BLaER1 (cell line): Measurements from ENCODE around the gene ACSM5.
"Not testable (repeated sequence)": the region's sequence is repeated elsewhere in the genome, so short reads cannot be mapped to it uniquely, and the experiment has no call there.

Experiments used
- H3K27ac ChIP-seq: shearing (Covaris generic); formaldehyde crosslinking; 2 replicates; pipeline ENCODE4 v1.8.1; 2022
- H3K27me3 ChIP-seq: shearing (Covaris generic); formaldehyde crosslinking; 2 replicates; pipeline ENCODE4 v1.8.1; 2022
- H3K36me3 ChIP-seq: shearing (Covaris generic); formaldehyde crosslinking; 2 replicates; pipeline ENCODE4 v1.8.1; 2022
- H3K4me1 ChIP-seq: shearing (Covaris generic); formaldehyde crosslinking; 2 replicates; pipeline ENCODE4 v1.8.1; 2022
- H3K4me2 ChIP-seq: shearing (Covaris generic); formaldehyde crosslinking; 2 replicates; pipeline ENCODE4 v1.8.1; 2022
- H3K4me3 ChIP-seq: shearing (Covaris generic); formaldehyde crosslinking; 2 replicates; pipeline ENCODE4 v1.8.1; 2022
- H3K9ac ChIP-seq: shearing (Covaris generic); formaldehyde crosslinking; 2 replicates; pipeline ENCODE4 v1.8.1; 2022
- H3K9me3 ChIP-seq: shearing (Covaris generic); formaldehyde crosslinking; 2 replicates; pipeline ENCODE4 v1.8.1; 2022
- H4K20me1 ChIP-seq: shearing (Covaris generic); formaldehyde crosslinking; 2 replicates; pipeline ENCODE4 v1.8.1; 2022
- Cebpa-rat ChIP-seq: shearing (Covaris generic); IDR thresholded peaks from 2 replicates; pipeline ENCODE4 v1.8.1; 2022

The ACSM5 gene

DNA sequence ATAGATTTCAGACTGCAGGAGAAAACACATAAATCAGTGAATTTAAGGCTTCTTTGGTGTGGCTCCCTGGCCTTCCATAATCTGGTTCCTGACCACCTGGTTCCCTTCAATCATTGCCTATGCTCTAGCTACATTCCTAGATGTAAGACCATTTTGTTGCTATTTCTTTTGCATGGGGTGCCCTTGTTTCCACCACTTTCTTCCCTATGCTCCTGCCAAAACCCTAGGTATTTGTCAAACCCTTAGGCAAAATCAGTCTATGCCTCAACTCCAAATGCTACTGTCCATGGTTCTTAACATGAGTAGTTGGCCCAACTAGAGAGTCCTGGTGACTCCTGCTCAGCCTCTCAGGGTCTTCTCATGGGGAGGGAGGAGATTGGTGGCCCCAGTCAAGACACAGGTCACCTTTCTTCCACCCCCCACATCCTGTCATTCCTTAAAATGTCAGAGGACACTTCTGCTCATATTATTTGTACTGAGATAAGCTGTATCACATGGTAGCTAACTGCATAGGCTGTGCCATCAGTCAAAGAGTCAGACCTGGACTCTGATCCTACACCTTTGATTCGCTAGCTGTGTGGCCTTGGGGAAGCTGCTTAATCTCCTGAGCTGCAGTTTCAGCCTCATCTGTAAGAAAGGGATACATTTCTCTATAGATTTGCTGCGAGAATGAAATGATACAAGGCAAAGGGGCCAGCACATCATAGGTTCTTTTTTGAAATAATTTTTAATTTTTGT lies 15.0 kb downstream of the ACSM5 start:
- Histone ChIP-seq H3K9ac (no peak overlapping the region), H3K36me3 (no peaks in the 10 kb centered on the region), H3K27ac (no peak overlapping the region), H4K20me1 (no peaks in the 10 kb centered on the region), H3K27me3 (no peaks in the 10 kb centered on the region), H3K4me3 (no peak overlapping the region), H3K9me3 (no peaks in the 10 kb centered on the region), H3K4me1 (no peaks in the 10 kb centered on the region), H3K4me2 (no peak overlapping the region)
- no peak for TF ChIP-seq Cebpa-rat

DNA sequence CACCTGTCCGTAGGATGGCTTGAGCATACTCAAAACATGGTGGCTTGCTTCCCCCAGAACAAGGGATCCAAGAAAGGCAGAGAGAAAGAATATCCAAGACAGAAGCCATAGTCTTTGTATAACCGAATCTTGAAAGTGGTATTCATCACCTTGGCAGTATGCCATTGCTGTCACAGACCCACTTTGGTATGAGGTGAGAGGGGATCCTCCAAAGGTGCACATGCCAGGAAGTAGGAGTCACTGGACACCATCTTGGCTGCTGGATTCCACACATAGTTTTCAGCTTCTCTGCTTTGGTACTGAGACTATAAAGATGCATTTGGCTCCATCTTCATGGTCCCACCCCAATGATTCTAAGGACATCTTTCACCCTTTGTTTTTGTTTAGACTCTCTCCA lies 18.1 kb downstream of the ACSM5 start:
- H3K27me3 ChIP-seq, H3K4me3 ChIP-seq, H3K4me1 ChIP-seq, H3K27ac ChIP-seq, H3K36me3 ChIP-seq, H3K4me2 ChIP-seq, H3K9ac ChIP-seq, H4K20me1 ChIP-seq, H3K9me3 ChIP-seq: not testable (repeated sequence)

DNA sequence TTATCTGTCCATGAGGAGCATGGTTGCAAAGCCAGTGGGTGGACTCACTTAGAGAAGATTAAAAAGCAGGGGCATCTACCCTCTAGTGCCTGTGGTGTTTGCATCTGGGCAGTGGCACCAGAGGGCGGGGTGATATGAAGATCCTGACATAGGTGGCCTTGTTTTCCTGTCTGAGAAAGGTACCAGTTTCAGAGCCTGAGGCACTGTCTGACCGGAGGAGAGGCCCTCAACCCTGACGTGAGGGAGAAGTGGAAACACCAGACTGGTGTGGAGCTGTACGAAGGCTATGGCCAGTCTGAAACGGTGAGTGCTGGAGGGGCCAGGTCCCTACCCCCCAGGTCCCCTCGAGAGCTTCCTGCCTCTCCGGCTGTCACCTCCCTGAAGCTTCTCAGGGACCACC lies 20.2 kb downstream of the ACSM5 start:
- H3K27me3 ChIP-seq, H3K4me3 ChIP-seq, H3K9ac ChIP-seq, H3K4me2 ChIP-seq, H4K20me1 ChIP-seq, H3K4me1 ChIP-seq, H3K9me3 ChIP-seq, H3K36me3 ChIP-seq, H3K27ac ChIP-seq: not testable (repeated sequence)

DNA sequence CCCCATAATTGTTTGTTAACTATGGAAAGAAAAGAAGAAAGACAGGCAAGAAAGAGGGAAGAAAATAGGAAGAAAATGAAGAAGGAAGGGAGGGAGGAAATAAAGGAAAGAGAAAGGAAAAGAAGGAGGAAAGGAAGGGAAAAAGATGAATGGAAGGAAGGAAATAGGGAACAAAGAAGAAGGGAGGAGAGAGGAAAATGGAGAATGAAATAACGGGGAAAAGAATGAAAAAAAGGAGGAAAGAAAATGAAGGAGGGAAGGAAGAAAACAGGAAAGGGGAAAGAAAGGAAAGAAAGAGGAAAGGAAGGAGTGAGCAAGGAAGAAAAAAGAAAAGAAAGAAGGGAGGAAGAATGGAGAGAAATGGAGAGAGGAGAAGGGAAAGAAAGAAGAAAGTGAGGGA lies 21.1 kb downstream of the ACSM5 start:
- not testable (repeated sequence) for H3K36me3 ChIP-seq, H3K4me3 ChIP-seq, H3K4me1 ChIP-seq, H3K27me3 ChIP-seq, H3K27ac ChIP-seq, H4K20me1 ChIP-seq, H3K9me3 ChIP-seq, H3K9ac ChIP-seq, H3K4me2 ChIP-seq

DNA sequence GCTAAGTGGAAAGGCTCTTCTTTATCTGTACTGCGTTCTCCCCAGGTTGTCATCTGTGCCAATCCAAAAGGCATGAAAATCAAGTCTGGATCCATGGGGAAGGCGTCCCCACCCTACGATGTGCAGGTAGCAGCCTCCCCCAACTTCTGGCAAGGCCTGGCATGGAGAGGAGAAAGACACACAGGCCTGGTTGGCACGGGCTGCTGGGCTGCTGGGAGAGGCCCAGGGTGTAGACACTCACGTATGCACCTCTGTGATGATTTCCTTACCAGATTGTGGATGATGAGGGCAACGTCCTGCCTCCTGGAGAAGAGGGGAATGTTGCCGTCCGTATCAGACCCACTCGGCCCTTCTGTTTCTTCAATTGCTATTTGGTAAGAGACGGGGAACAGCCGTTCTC lies 21.6 kb downstream of the ACSM5 start:
- H3K9ac ChIP-seq, result no peak overlapping the region
- no peaks in the 10 kb centered on the region for H3K4me1 ChIP-seq
- no peaks in the 10 kb centered on the region for H3K36me3 ChIP-seq
- no peak overlapping the region for H3K4me2 ChIP-seq
- H3K9me3 ChIP-seq, result no peaks in the 10 kb centered on the region
- H3K27ac ChIP-seq, result no peak overlapping the region
- no peaks in the 10 kb centered on the region for H4K20me1 ChIP-seq
- H3K4me3 ChIP-seq, result no peak overlapping the region
- H3K27me3 ChIP-seq, result no peaks in the 10 kb centered on the region
- TF ChIP-seq Cebpa-rat, result no peak

DNA sequence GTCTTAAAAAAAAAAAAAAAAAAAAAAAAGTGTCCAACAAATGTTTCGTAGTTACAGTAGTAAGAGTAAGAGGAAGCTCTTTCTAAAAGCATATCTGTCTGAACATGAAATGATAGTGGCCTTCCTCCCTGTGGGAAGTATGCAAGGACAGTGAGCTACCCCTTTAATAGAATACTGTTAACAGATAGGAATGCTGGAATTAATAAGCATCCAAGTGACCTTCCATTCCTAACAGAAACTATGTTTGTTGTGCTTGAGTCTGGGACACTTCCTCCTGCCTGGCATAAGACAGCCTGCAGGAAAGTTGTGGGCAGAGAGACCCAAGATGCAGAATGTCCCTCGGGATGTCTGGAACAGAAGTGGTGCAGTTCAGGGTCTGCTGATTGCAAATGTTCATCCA lies 29.6 kb downstream of the ACSM5 start:
- H4K20me1 ChIP-seq, H3K4me1 ChIP-seq, H3K4me2 ChIP-seq, H3K27ac ChIP-seq, H3K27me3 ChIP-seq, H3K36me3 ChIP-seq, H3K9ac ChIP-seq, H3K4me3 ChIP-seq, H3K9me3 ChIP-seq: not testable (repeated sequence)

DNA sequence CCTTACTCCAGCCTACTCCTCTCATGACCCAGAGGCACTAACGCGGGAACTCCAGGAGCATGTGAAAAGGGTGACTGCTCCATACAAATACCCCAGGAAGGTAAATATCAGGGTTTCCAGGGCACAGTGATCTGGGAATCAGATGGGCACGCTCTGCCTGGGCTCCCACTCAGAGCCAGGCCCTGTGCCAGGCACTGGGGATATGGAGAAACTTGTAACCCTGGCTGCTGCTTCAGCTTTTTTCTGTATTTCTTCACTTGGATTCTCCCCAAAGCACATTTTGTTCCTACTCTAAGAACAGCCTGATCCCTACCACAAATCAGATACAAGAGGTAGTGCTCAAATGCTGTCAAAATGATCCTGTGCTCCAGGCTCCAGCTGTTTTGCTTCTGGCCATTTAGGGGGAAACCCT lies 30.5 kb downstream of the ACSM5 start:
- not testable (repeated sequence) for H3K36me3 ChIP-seq, H3K4me3 ChIP-seq, H3K9me3 ChIP-seq, H3K9ac ChIP-seq, H3K4me1 ChIP-seq, H3K4me2 ChIP-seq, H3K27me3 ChIP-seq, H4K20me1 ChIP-seq, H3K27ac ChIP-seq

DNA sequence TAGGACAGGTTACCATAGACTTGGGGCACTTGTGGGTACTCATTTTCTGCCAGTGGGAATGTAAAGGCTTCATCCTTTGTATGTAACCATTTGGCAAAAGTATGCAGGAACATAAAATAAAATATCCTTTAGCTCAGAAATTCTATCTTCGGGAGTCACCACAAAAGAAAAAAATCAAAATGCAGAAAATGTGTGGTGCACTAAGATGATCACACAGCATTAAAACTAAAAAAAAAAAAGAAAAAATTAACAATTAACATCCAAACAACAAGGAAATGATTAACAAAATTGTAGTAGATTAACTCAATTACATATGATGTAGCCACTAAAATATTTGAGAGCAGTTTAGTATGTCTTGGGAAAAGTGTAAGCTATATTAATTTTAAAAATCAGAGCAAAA lies 31.4 kb downstream of the ACSM5 start:
- not testable (repeated sequence) for H3K4me2 ChIP-seq, H3K27me3 ChIP-seq, H3K9ac ChIP-seq, H3K4me3 ChIP-seq, H3K27ac ChIP-seq, H3K4me1 ChIP-seq, H3K36me3 ChIP-seq, H3K9me3 ChIP-seq, H4K20me1 ChIP-seq

DNA sequence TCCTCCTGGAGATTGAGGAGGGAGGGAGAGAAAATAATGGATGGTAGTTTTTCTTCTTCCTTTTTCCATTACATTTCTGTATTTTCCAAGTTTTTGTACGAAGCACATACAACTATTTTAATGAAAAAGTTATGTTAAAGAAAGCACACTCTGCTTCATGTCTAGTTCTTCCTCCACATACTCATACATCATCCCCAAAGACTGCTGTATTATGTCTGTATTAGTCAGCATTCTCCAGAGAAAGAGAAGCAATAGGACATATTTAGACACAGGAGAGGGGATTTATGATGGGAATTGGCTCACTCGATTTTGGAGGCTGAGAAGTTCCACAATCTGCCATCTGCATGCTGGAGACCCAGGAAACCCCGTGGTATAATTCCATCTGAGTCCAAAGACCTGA lies 31.9 kb downstream of the ACSM5 start:
- Histone ChIP-seq H3K9ac (no peak overlapping the region), H4K20me1 (no peaks in the 10 kb centered on the region), H3K27me3 (no peaks in the 10 kb centered on the region), H3K4me2 (no peak overlapping the region), H3K4me3 (no peak overlapping the region), H3K9me3 (no peaks in the 10 kb centered on the region), H3K36me3 (no peaks in the 10 kb centered on the region), H3K4me1 (no peaks in the 10 kb centered on the region), H3K27ac (no peak overlapping the region)
- no peak for TF ChIP-seq Cebpa-rat

DNA sequence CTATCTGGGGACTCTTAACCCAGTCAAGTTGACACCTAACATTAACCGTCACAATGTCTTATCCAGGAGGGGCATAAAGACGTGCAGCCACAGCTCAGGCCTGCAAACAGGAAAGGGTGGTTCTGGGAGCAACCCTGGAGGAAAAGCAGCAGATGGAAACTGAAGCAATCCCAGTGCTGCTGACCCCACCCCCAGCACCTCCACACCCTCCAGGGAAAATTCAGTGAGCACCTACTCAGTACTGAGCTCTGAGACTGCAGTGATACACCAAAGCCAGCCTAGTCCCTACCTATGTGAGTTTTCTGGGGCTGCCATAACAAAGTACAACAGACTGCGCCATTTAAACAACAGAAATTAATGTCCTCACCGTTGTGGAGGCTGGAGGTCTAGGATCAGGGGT lies 32.5 kb downstream of the ACSM5 start:
- not testable (repeated sequence) for H3K9ac ChIP-seq, H3K27me3 ChIP-seq, H3K36me3 ChIP-seq, H3K4me1 ChIP-seq, H3K4me3 ChIP-seq, H4K20me1 ChIP-seq, H3K4me2 ChIP-seq, H3K27ac ChIP-seq, H3K9me3 ChIP-seq

DNA sequence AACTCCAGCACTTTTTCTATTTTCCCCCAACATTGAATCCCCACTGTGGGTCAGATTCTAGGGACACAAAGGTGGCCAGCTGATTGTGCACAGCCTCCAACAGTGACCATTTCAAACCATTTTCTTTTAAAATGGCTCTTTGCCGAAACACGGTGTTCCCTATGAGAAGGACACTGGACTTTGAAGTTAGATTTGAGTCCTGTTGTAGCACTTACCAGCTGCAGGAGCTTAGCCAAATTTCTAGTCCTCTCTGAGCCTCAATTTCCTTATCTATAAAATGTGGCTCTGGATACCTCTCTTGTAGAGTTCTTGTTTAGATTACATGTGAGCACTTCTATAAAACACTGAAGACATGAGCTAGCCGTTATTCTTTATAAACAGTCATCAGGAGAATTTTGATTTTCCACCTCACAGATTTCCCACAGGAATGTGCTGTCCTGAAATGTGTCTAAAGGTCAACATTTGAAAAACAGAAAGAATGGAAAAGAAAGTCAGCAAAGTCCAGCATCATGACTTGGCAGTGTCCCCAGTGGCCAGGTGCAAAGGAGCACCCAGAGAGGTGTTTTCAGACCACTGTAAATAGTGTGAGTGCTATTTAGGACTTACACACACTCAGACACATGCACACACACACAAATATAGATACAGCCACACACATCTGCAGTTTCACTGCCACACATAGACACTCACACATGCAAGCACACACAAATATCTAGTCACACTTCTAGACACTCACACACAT lies 37.5 kb downstream of the ACSM5 start:
- not testable (repeated sequence) for H3K27ac ChIP-seq

DNA sequence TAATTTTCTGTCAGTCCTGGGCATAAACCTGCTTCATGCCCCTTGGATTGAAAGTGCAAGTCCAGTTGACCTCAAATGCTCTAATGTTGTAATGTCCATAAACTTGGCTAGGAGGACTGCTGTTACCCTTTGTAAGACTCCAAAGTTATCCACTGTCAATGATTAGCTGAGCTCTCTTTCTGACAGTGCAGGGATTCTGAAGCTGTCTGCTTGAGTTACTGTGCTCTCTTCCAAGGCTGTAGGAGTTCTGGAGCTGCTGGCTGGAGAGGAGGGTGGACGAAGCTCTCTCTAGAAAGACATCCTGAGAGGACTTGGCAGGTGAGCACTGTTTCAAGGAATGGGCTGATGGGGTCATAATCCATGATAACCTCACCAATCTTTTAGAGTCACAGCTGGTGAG lies 42.0 kb downstream of the ACSM5 start, which contains the start of gene ACSM2A:
Gene ACSM2A, plus strand, starts transcription at position 158 of the 400 bp plus-strand sequence. CDS start 8,594 bp downstream, outside the sequence.
- H3K4me2 ChIP-seq, H3K27ac ChIP-seq, H3K4me3 ChIP-seq, H3K36me3 ChIP-seq, H3K9me3 ChIP-seq, H3K4me1 ChIP-seq, H3K27me3 ChIP-seq, H3K9ac ChIP-seq, H4K20me1 ChIP-seq: not testable (repeated sequence)

More for the DNA sequence above, 37.5 kb downstream of the ACSM5 start:
- H3K4me1 ChIP-seq, H3K9ac ChIP-seq, H3K4me3 ChIP-seq, H3K27me3 ChIP-seq, H3K9me3 ChIP-seq, H3K4me2 ChIP-seq, H4K20me1 ChIP-seq, H3K36me3 ChIP-seq: not testable (repeated sequence)

DNA sequence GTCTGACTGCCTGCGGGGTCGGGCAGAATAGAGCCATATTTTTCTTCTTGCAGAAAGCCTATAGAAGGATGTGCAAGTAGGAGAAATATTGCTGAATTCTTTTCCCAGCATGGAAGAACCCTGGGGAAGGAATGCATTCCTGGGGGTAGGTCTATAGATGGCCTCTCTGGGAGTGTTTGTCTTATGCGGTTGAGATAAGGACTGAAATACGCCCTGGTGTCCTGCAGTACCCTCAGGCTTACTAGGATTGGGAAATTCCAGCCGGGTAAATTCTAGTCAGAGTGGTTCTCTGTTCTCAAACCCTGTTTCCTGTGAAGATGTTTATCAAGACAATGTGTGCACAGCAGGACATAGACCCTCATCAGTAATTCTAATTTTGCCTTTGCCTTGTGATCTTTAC lies 44.3 kb downstream of the ACSM5 start:
- H3K9me3 ChIP-seq, H3K36me3 ChIP-seq, H3K4me2 ChIP-seq, H3K9ac ChIP-seq, H4K20me1 ChIP-seq, H3K4me3 ChIP-seq, H3K4me1 ChIP-seq, H3K27me3 ChIP-seq, H3K27ac ChIP-seq: not testable (repeated sequence)

DNA sequence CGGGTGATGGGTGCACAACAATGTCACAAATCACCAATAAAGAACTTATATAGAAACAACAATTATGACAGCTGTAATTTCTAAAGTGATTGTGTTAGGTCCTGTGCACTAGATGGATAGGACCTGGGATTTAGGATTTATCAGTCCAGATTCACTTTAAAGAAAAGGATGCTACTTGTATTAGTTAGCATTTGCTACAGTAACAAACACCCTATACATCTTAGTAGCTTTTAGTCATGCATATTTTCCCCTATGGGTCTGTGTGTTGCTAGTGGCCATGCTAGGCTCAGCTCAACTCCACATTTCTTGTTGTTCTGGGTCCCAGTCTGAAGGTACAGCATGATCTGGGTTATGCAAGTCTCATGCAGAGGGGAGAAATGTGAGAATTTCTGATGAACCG lies 49.9 kb downstream of the ACSM5 start:
- H3K4me2 ChIP-seq, H3K9me3 ChIP-seq, H3K27ac ChIP-seq, H3K4me3 ChIP-seq, H3K27me3 ChIP-seq, H4K20me1 ChIP-seq, H3K36me3 ChIP-seq, H3K9ac ChIP-seq, H3K4me1 ChIP-seq: not testable (repeated sequence)

DNA sequence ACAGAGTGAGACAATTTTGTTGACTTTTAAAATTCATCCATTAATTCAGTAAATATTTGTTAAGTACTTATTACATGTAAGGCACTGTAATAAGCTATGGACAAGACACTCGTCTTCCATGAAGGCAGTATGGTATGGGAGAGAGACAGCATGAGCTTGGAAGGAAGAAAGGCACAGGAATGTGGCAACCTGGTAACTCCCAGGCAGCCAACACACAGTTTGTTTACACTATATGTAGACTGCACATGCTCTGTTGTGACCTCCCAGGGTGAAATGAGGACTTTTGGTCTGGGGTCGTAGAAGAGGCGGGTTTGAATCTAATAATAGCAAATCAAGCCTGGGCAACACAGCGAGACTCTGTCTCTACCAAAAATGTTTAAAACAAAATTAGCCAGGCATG lies 51.0 kb downstream of the ACSM5 start:
- H3K9ac ChIP-seq, H3K9me3 ChIP-seq, H3K4me1 ChIP-seq, H3K27ac ChIP-seq, H3K4me2 ChIP-seq, H3K27me3 ChIP-seq, H4K20me1 ChIP-seq, H3K4me3 ChIP-seq, H3K36me3 ChIP-seq: not testable (repeated sequence)
